NCI-H1105 treated with DMSO at 0.1 percent for 48 hours (cell line): ENCODE measurements around the gene STX8.
"Not testable (repeated sequence)": the region's sequence is repeated elsewhere in the genome, so short reads cannot be mapped to it uniquely, and the experiment has no call there.

Experiments used
- DNase-seq: peaks from one replicate; lab custom pipeline; 2025; lab: John Stamatoyannopoulos, UW

Gene STX8

GRCh38 chr17:9575381-9576101 is at the start of gene STX8:
Gene STX8, minus strand, starts transcription at chr17:9575820. Its CDS starts 12 bp downstream, at chr17:9575808.
- DNase-seq: peak; percentile 85

GRCh38 chr17:9622961-9623360 is 47.3 kb upstream of the STX8 start:
- no peak for DNase-seq

GRCh38 chr17:9615486-9615885 is 39.9 kb upstream of the STX8 start:
- DNase-seq: no peak

- DNase-seq: no peak
These were observed 36.4 kb upstream of the STX8 start for GRCh38 chr17:9612006-9612405.

GRCh38 chr17:9611557-9611956 is 35.9 kb upstream of the STX8 start:
- DNase-seq: no peak

GRCh38 chr17:9607058-9607457 is 31.4 kb upstream of the STX8 start:
- DNase-seq: not testable (repeated sequence)

- DNase-seq: no peak
These were observed 30.8 kb upstream of the STX8 start for GRCh38 chr17:9606453-9606852.

GRCh38 chr17:9604583-9604982 is 29.0 kb upstream of the STX8 start:
- not testable (repeated sequence) for DNase-seq

- DNase-seq: no peak
These were observed 23.0 kb upstream of the STX8 start for GRCh38 chr17:9598661-9599060.

- not testable (repeated sequence) for DNase-seq
These were observed 22.0 kb upstream of the STX8 start for GRCh38 chr17:9597638-9598037.

GRCh38 chr17:9594065-9594464 is 18.4 kb upstream of the STX8 start:
- no peak for DNase-seq

GRCh38 chr17:9587969-9588656 is 12.5 kb upstream of the STX8 start:
- no peak for DNase-seq

GRCh38 chr17:9577373-9577709 is 1.7 kb upstream of the STX8 start:
- DNase-seq: no peak

GRCh38 chr17:9576521-9577372 is 1.1 kb upstream of the STX8 start, which contains the start of gene CFAP52:
Gene CFAP52, plus strand, starts transcription at chr17:9576642. Its CDS starts 54 bp downstream, at chr17:9576696.
- DNase-seq: peak; percentile 80

GRCh38 chr17:9571201-9571600 is 4.4 kb downstream of the STX8 start:
- no peak for DNase-seq

- DNase-seq: no peak
These were observed 6.5 kb downstream of the STX8 start for GRCh38 chr17:9568957-9569588.

GRCh38 chr17:9568004-9568403 is 7.6 kb downstream of the STX8 start:
- no peak for DNase-seq

GRCh38 chr17:9566739-9567138 is 8.9 kb downstream of the STX8 start:
- not testable (repeated sequence) for DNase-seq

- DNase-seq: peak; percentile 58
These were observed 9.6 kb downstream of the STX8 start for GRCh38 chr17:9566067-9566466.

- no peak for DNase-seq
These were observed 11.5 kb downstream of the STX8 start for GRCh38 chr17:9564104-9564503.

- DNase-seq: no peak
These were observed 17.8 kb downstream of the STX8 start for GRCh38 chr17:9557857-9558256.

- DNase-seq: no peak
These were observed 18.4 kb downstream of the STX8 start for GRCh38 chr17:9557161-9557755.
